ENCODE results near the gene SLC39A7.
"Not testable (repeated sequence)": the region's sequence is repeated elsewhere in the genome, so short reads cannot be mapped to it uniquely, and the experiment has no call there.

Gene SLC39A7

GRCh38 chr6:33212857-33213165 is 12.1 kb downstream of the SLC39A7 start:
- H3K4me1 Mint-ChIP-seq (ENCODE audit: low read depth) = peaks cover 28% of the 10 kb centered on the region
- no peak overlapping the region for H3K4me3 Mint-ChIP-seq
- H3K27ac Mint-ChIP-seq = no peak overlapping the region
- H3K36me3 Mint-ChIP-seq (ENCODE audit: low read depth) = peaks cover 28% of the 10 kb centered on the region
- no peaks in the 10 kb centered on the region for H3K9me3 Mint-ChIP-seq
- H3K27me3 Mint-ChIP-seq (ENCODE audit: low read depth) = peaks cover 41% of the 10 kb centered on the region

GRCh38 chr6:33213166-33213988 is 12.7 kb downstream of the SLC39A7 start:
- Mint-ChIP-seq H3K4me1 (ENCODE audit: low read depth) (peaks cover 28% of the 10 kb centered on the region), H3K36me3 (ENCODE audit: low read depth) (peaks cover 28% of the 10 kb centered on the region), H3K27ac (no peak overlapping the region), H3K4me3 (peak overlapping the region; percentile 37), H3K27me3 (ENCODE audit: low read depth) (peaks cover 46% of the 10 kb centered on the region), H3K9me3 (no peaks in the 10 kb centered on the region)

GRCh38 chr6:33213989-33214335 is 13.3 kb downstream of the SLC39A7 start:
- Mint-ChIP-seq H3K4me1 (ENCODE audit: low read depth) (peaks cover 24% of the 10 kb centered on the region), H3K4me3 (peak overlapping the region; percentile 37), H3K9me3 (no peaks in the 10 kb centered on the region), H3K27me3 (ENCODE audit: low read depth) (peaks cover 50% of the 10 kb centered on the region), H3K27ac (no peak overlapping the region), H3K36me3 (ENCODE audit: low read depth) (peaks cover 26% of the 10 kb centered on the region)

- peaks cover 14% of the 10 kb centered on the region for H3K4me1 Mint-ChIP-seq (ENCODE audit: low read depth)
- no peak overlapping the region for H3K4me3 Mint-ChIP-seq
- peaks cover 15% of the 10 kb centered on the region for H3K36me3 Mint-ChIP-seq (ENCODE audit: low read depth)
- H3K27me3 Mint-ChIP-seq (ENCODE audit: low read depth) = peaks cover 55% of the 10 kb centered on the region
- no peaks in the 10 kb centered on the region for H3K9me3 Mint-ChIP-seq
- H3K27ac Mint-ChIP-seq = no peak overlapping the region
Observed at GRCh38 chr6:33215271-33216116, 14.8 kb downstream of the SLC39A7 start.

- H3K4me3 Mint-ChIP-seq = no peak overlapping the region
- peaks cover 13% of the 10 kb centered on the region for H3K36me3 Mint-ChIP-seq (ENCODE audit: low read depth)
- no peaks in the 10 kb centered on the region for H3K9me3 Mint-ChIP-seq
- H3K27ac Mint-ChIP-seq = no peak overlapping the region
- H3K4me1 Mint-ChIP-seq (ENCODE audit: low read depth) = peaks cover 14% of the 10 kb centered on the region
- peaks cover 56% of the 10 kb centered on the region for H3K27me3 Mint-ChIP-seq (ENCODE audit: low read depth)
Observed at GRCh38 chr6:33216117-33216649, 15.5 kb downstream of the SLC39A7 start.

GRCh38 chr6:33217246-33217645 is 16.6 kb downstream of the SLC39A7 start:
- Mint-ChIP-seq H3K36me3 (ENCODE audit: low read depth) (peaks cover 9% of the 10 kb centered on the region), H3K27ac (no peak overlapping the region), H3K27me3 (ENCODE audit: low read depth) (peaks cover 63% of the 10 kb centered on the region), H3K4me3 (no peak overlapping the region), H3K9me3 (no peaks in the 10 kb centered on the region), H3K4me1 (ENCODE audit: low read depth) (peaks cover 14% of the 10 kb centered on the region)

GRCh38 chr6:33217681-33218080 is 17.0 kb downstream of the SLC39A7 start:
- no peak overlapping the region for H3K27ac Mint-ChIP-seq
- peaks cover 11% of the 10 kb centered on the region for H3K4me1 Mint-ChIP-seq (ENCODE audit: low read depth)
- H3K36me3 Mint-ChIP-seq (ENCODE audit: low read depth) = peaks cover 5% of the 10 kb centered on the region
- peaks cover 63% of the 10 kb centered on the region for H3K27me3 Mint-ChIP-seq (ENCODE audit: low read depth)
- no peaks in the 10 kb centered on the region for H3K9me3 Mint-ChIP-seq
- no peak overlapping the region for H3K4me3 Mint-ChIP-seq

- not testable (repeated sequence) for H3K36me3 Mint-ChIP-seq (ENCODE audit: low read depth); H3K4me3 Mint-ChIP-seq; H3K9me3 Mint-ChIP-seq; H3K4me1 Mint-ChIP-seq (ENCODE audit: low read depth); H3K27ac Mint-ChIP-seq
- peaks cover 70% of the 10 kb centered on the region for H3K27me3 Mint-ChIP-seq (ENCODE audit: low read depth)
Observed at GRCh38 chr6:33226503-33227120, 25.9 kb downstream of the SLC39A7 start.

GRCh38 chr6:33235221-33235634 is 34.6 kb downstream of the SLC39A7 start:
- no peaks in the 10 kb centered on the region for H3K9me3 Mint-ChIP-seq
- no peak overlapping the region for H3K4me3 Mint-ChIP-seq
- H3K27ac Mint-ChIP-seq = no peak overlapping the region
- H3K36me3 Mint-ChIP-seq (ENCODE audit: low read depth) = no peaks in the 10 kb centered on the region
- H3K27me3 Mint-ChIP-seq (ENCODE audit: low read depth) = peaks cover 44% of the 10 kb centered on the region
- H3K4me1 Mint-ChIP-seq (ENCODE audit: low read depth) = no peaks in the 10 kb centered on the region

- Mint-ChIP-seq H3K27me3 (ENCODE audit: low read depth) (peaks cover 42% of the 10 kb centered on the region), H3K9me3 (no peaks in the 10 kb centered on the region), H3K4me1 (ENCODE audit: low read depth) (no peaks in the 10 kb centered on the region), H3K4me3 (no peak overlapping the region), H3K27ac (no peak overlapping the region), H3K36me3 (ENCODE audit: low read depth) (no peaks in the 10 kb centered on the region)
Observed at GRCh38 chr6:33236328-33236727, 35.7 kb downstream of the SLC39A7 start.

GRCh38 chr6:33236852-33237251 is 36.2 kb downstream of the SLC39A7 start:
- Mint-ChIP-seq H3K4me3 (no peak overlapping the region), H3K27me3 (ENCODE audit: low read depth) (peaks cover 41% of the 10 kb centered on the region), H3K4me1 (ENCODE audit: low read depth) (peaks cover 2% of the 10 kb centered on the region), H3K9me3 (no peaks in the 10 kb centered on the region), H3K36me3 (ENCODE audit: low read depth) (no peaks in the 10 kb centered on the region), H3K27ac (no peak overlapping the region)

- Mint-ChIP-seq H3K4me1 (ENCODE audit: low read depth) (peaks cover 7% of the 10 kb centered on the region), H3K27ac (no peak overlapping the region), H3K27me3 (ENCODE audit: low read depth) (peaks cover 42% of the 10 kb centered on the region), H3K36me3 (ENCODE audit: low read depth) (no peaks in the 10 kb centered on the region), H3K9me3 (no peaks in the 10 kb centered on the region), H3K4me3 (no peak overlapping the region)
Observed at GRCh38 chr6:33237741-33238140, 37.1 kb downstream of the SLC39A7 start.

- H3K36me3 Mint-ChIP-seq (ENCODE audit: low read depth) = no peaks in the 10 kb centered on the region
- peaks cover 30% of the 10 kb centered on the region for H3K27me3 Mint-ChIP-seq (ENCODE audit: low read depth)
- H3K4me1 Mint-ChIP-seq (ENCODE audit: low read depth) = peaks cover 7% of the 10 kb centered on the region
- H3K27ac Mint-ChIP-seq = no peak overlapping the region
- no peak overlapping the region for H3K4me3 Mint-ChIP-seq
- no peaks in the 10 kb centered on the region for H3K9me3 Mint-ChIP-seq
Observed at GRCh38 chr6:33241968-33242367, 41.3 kb downstream of the SLC39A7 start.

GRCh38 chr6:33243476-33243875 is 42.8 kb downstream of the SLC39A7 start:
- Mint-ChIP-seq H3K4me3 (no peak overlapping the region), H3K36me3 (ENCODE audit: low read depth) (no peaks in the 10 kb centered on the region), H3K27ac (no peak overlapping the region), H3K4me1 (ENCODE audit: low read depth) (peaks cover 9% of the 10 kb centered on the region), H3K9me3 (no peaks in the 10 kb centered on the region), H3K27me3 (ENCODE audit: low read depth) (peaks cover 22% of the 10 kb centered on the region)

All from T-helper 1 cell treated with Interleukin-12 subunit alpha and Interleukin-12 subunit beta and Interleukin-4 antibody, amounts not matched to agents 30 μg/mL and 1 μg/mL, for 36 hours (primary cell).